Hematopoietic multipotent progenitor cell (in vitro differentiated cells): Measurements from ENCODE around the gene DCLK1. TPM values are rescaled to one million over a fixed set of nuclear protein-coding genes. Genes with fewer than 3 reads are reported as not detected.
A peak's percentile ranks its signal among the peaks of the same experiment; 100 is the strongest.

ENCODE experiments used
- DNase-seq, 3 donors: peaks; one replicate each; pipeline ENCODE4 v3.0.0-alpha.2; 2011 to 2015; ENCODE audit warnings: low read depth in 2 of 3, low spot score in 2 of 3
- total RNA-seq: library from RNA; depleted of rRNA; stranded (reverse); fragments of >200 nt; gene quantifications from one replicate; pipeline ENCODE4 v1.2.3, GENCODE V29; 2012

The DCLK1 gene
- total RNA-seq, 1 donor = under 0.01 TPM

- DNase-seq = no peak
These were observed 291.4 kb downstream of the DCLK1 start for GRCh38 chr13:35839806-35840205.

GRCh38 chr13:35838356-35838755 is 292.8 kb downstream of the DCLK1 start:
- no peak for DNase-seq

- DNase-seq = no peak
These were observed 294.7 kb downstream of the DCLK1 start for GRCh38 chr13:35836446-35836845.

GRCh38 chr13:35835989-35836388 is 295.2 kb downstream of the DCLK1 start:
- no peak for DNase-seq

- DNase-seq = no peak
These were observed 297.4 kb downstream of the DCLK1 start for GRCh38 chr13:35833608-35834275.

GRCh38 chr13:35833031-35833430 is 298.2 kb downstream of the DCLK1 start:
- DNase-seq = no peak

- no peak for DNase-seq
These were observed 298.6 kb downstream of the DCLK1 start for GRCh38 chr13:35832551-35832950.

- no peak for DNase-seq
These were observed 300.2 kb downstream of the DCLK1 start for GRCh38 chr13:35830850-35831450.

GRCh38 chr13:35826626-35827254 is 304.4 kb downstream of the DCLK1 start:
- DNase-seq = no peak

- no peak for DNase-seq
These were observed 306.4 kb downstream of the DCLK1 start for GRCh38 chr13:35824825-35825224.

- no peak for DNase-seq
These were observed 306.8 kb downstream of the DCLK1 start for GRCh38 chr13:35824395-35824794.

GRCh38 chr13:35822666-35823065 is 308.5 kb downstream of the DCLK1 start:
- DNase-seq = no peak

GRCh38 chr13:35818633-35819067 is 312.5 kb downstream of the DCLK1 start:
- DNase-seq = peak in 2 of 3 donors; percentile 11 to 40

- DNase-seq = no peak
These were observed 313.3 kb downstream of the DCLK1 start for GRCh38 chr13:35817642-35818607.

GRCh38 chr13:35814605-35815011 is 316.6 kb downstream of the DCLK1 start:
- no peak for DNase-seq

- DNase-seq = no peak
These were observed 318.4 kb downstream of the DCLK1 start for GRCh38 chr13:35812736-35813135.

- no peak for DNase-seq
These were observed 320.9 kb downstream of the DCLK1 start for GRCh38 chr13:35810321-35810720.

GRCh38 chr13:35808846-35809245 is 322.3 kb downstream of the DCLK1 start:
- no peak for DNase-seq

GRCh38 chr13:35804901-35805300 is 326.3 kb downstream of the DCLK1 start:
- no peak for DNase-seq

GRCh38 chr13:35797991-35798390 is 333.2 kb downstream of the DCLK1 start:
- DNase-seq = no peak

- no peak for DNase-seq
These were observed 333.9 kb downstream of the DCLK1 start for GRCh38 chr13:35797244-35797643.
